GM23338 (cell line): ENCODE measurements around the gene GBF1. TPM values are rescaled to one million over a fixed set of nuclear protein-coding genes. Genes with fewer than 3 reads are reported as not detected.

ENCODE experiments used
- ATAC-seq: fragments of 200-7000 bp; cut with Tn5 transposase; 3 replicates; pipeline ENCODE4 v1.9.1; 2020
- DNase-seq: peaks from one replicate; pipeline ENCODE4 v3.0.0-alpha.2; 2015; ENCODE audit warnings: low spot score
- H2AFZ ChIP-seq: fragments of 200-600 bp; sonication (generic); 2 replicates; pipeline ENCODE4 v1.8.0; 2016; ENCODE audit warnings: antibody characterized with exemption, mild to moderate bottlenecking, moderate library complexity
- H3F3A ChIP-seq: fragments of 200-600 bp; sonication (generic); replicated peaks from 2 replicates; pipeline ENCODE4 v1.8.0; 2017; ENCODE audit warnings: antibody characterized with exemption, mixed run types, low read depth
- H3K27ac ChIP-seq: fragments of 200-600 bp; sonication (generic); 2 replicates; pipeline ENCODE4 v1.6.1; 2016; ENCODE audit warnings: low read depth
- H3K27me3 ChIP-seq: fragments of 200-600 bp; sonication (generic); 2 replicates; pipeline ENCODE4 v1.8.0; 2016; ENCODE audit warnings: mild to moderate bottlenecking, mixed run types, moderate library complexity; ENCODE audit not compliant: insufficient read depth
- H3K36me3 ChIP-seq: fragments of 200-600 bp; sonication (generic); 2 replicates; pipeline ENCODE4 v1.8.0; 2016; ENCODE audit warnings: mild to moderate bottlenecking; ENCODE audit not compliant: insufficient read depth
- H3K4me1 ChIP-seq: fragments of 200-600 bp; sonication (generic); 2 replicates; pipeline ENCODE4 v1.8.0; 2016; ENCODE audit warnings: mild to moderate bottlenecking, moderate library complexity; ENCODE audit not compliant: insufficient read depth
- H3K4me2 ChIP-seq: fragments of 200-600 bp; sonication (generic); 2 replicates; pipeline ENCODE4 v1.7.1; 2017; ENCODE audit warnings: mixed run types
- H3K4me3 ChIP-seq: fragments of 200-600 bp; sonication (generic); 2 replicates; pipeline ENCODE4 v1.6.1; 2016; ENCODE audit warnings: mixed run types
- H3K79me2 ChIP-seq: fragments of 200-600 bp; sonication (generic); replicated peaks from 2 replicates; pipeline ENCODE4 v1.8.0; 2017; ENCODE audit warnings: mild to moderate bottlenecking; ENCODE audit not compliant: insufficient read depth
- H3K9me2 ChIP-seq: fragments of 200-600 bp; sonication (generic); 2 replicates; pipeline ENCODE4 v1.8.0; 2017; ENCODE audit not compliant: insufficient read depth
- H4K20me1 ChIP-seq: fragments of 200-600 bp; sonication (generic); replicated peaks from 2 replicates; pipeline ENCODE4 v1.8.0; 2017; ENCODE audit warnings: mild to moderate bottlenecking; ENCODE audit not compliant: insufficient read depth
- H3K27ac Mint-ChIP-seq: 2 replicates; pipeline ENCODE4 v1.8.0; 2020; ENCODE audit warnings: inconsistent platforms, mild to moderate bottlenecking, moderate library complexity, mixed read lengths
- H3K27me3 Mint-ChIP-seq: 3 replicates; pipeline ENCODE4 v1.8.0; 2022; ENCODE audit warnings: low read depth, mild to moderate bottlenecking, moderate library complexity, mixed read lengths, inconsistent platforms; ENCODE audit not compliant: insufficient read depth, poor library complexity
- H3K36me3 Mint-ChIP-seq: 3 replicates; pipeline ENCODE4 v1.8.0; 2021; ENCODE audit warnings: low read depth, mild to moderate bottlenecking, inconsistent platforms, moderate library complexity, mixed read lengths
- H3K4me1 Mint-ChIP-seq: 3 replicates; pipeline ENCODE4 v1.8.0; 2020; ENCODE audit warnings: mild to moderate bottlenecking, inconsistent platforms, mixed read lengths
- H3K4me3 Mint-ChIP-seq: 3 replicates; pipeline ENCODE4 v1.8.0; 2021; ENCODE audit warnings: moderate library complexity, mild to moderate bottlenecking, inconsistent platforms, mixed read lengths
- H3K9me3 Mint-ChIP-seq: 3 replicates; pipeline ENCODE4 v1.8.0; 2020; ENCODE audit warnings: moderate library complexity, mild to moderate bottlenecking, inconsistent platforms, mixed read lengths
- CREB1 ChIP-seq: fragments of 250-450 bp; sonication (Bioruptor Pico); IDR thresholded peaks from 2 replicates; pipeline ENCODE4 v1.5.0; 2020; ENCODE audit warnings: low read depth, mild to moderate bottlenecking, moderate library complexity
- EZH2 ChIP-seq: fragments of 200-600 bp; sonication (generic); IDR thresholded peaks from one replicate; pipeline ENCODE4 v1.8.0; 2017; ENCODE audit warnings: antibody characterized with exemption, mild to moderate bottlenecking, low read depth; ENCODE audit not compliant: unreplicated experiment
- EZH2phosphoT487 ChIP-seq: fragments of 200-600 bp; sonication (generic); IDR thresholded peaks from one replicate; pipeline ENCODE4 v1.8.1; 2018; ENCODE audit warnings: antibody characterized with exemption; ENCODE audit not compliant: unreplicated experiment
- JUNB ChIP-seq: IDR thresholded peaks from one replicate; pipeline ENCODE4 v1.6.1; 2016; ENCODE audit warnings: antibody characterized with exemption; ENCODE audit not compliant: unreplicated experiment
- NANOG ChIP-seq: IDR thresholded peaks from 2 replicates; pipeline ENCODE4 v1.6.1; 2016; ENCODE audit warnings: antibody characterized with exemption, borderline replicate concordance
- POLR2AphosphoS5 ChIP-seq: IDR thresholded peaks from 2 replicates; pipeline ENCODE4 v1.6.1; 2016; ENCODE audit warnings: antibody characterized with exemption, low read depth
- STAT1 ChIP-seq: IDR thresholded peaks from one replicate; pipeline ENCODE4 v1.6.1; 2016; ENCODE audit warnings: antibody characterized with exemption; ENCODE audit not compliant: unreplicated experiment
- ZNF114 ChIP-seq: fragments of 250-450 bp; sonication (Bioruptor Pico); IDR thresholded peaks from 2 replicates; pipeline ENCODE4 v1.5.0; 2020; ENCODE audit warnings: mild to moderate bottlenecking, moderate library complexity
- ZNF331 ChIP-seq: fragments of 250-450 bp; sonication (Bioruptor Pico); IDR thresholded peaks from 2 replicates; pipeline ENCODE4 v1.5.0; 2020; ENCODE audit warnings: low read depth, mild to moderate bottlenecking, moderate library complexity
- polyA plus RNA-seq: library from polyadenylated mRNA; unstranded; fragments of >200 nt; fragmentation: Nextera tagmentation; extraction: Ambion mirVana; gene quantifications from 2 replicates; pipeline ENCODE4 v1.2.1, GENCODE V29; 2016
- total RNA-seq: library from RNA; depleted of rRNA; stranded (reverse); fragments of >200 nt; shearing (Covaris generic); gene quantifications from 2 replicates; pipeline ENCODE4 v1.2.3, GENCODE V29; 2014
- TF ChIP-seq, protein P1 (sequence below): fragments of 250-450 bp; sonication (Bioruptor Pico); IDR thresholded peaks from 2 replicates; pipeline ENCODE4 v1.5.0; 2020; ENCODE audit warnings: mild to moderate bottlenecking, moderate library complexity
- TF ChIP-seq, protein P2 (sequence below): IDR thresholded peaks from one replicate; pipeline ENCODE4 v1.6.1; 2018; ENCODE audit warnings: antibody characterized with exemption; ENCODE audit not compliant: unreplicated experiment
- TF ChIP-seq, protein P3 (sequence below): IDR thresholded peaks from 2 replicates; pipeline ENCODE4 v1.6.1; 2016; ENCODE audit warnings: antibody characterized with exemption
- TF ChIP-seq, protein P4 (sequence below), 2 experiments: fragments of 200-600 bp in 1 of 2; sonication (generic) in 1 of 2; conservative IDR thresholded peaks; 2 replicates each; pipeline versions ENCODE4 v1.5.1 to v1.6.1; 2016 to 2017; ENCODE audit warnings: antibody characterized with exemption in 2 of 2, low read depth in 2 of 2, mild to moderate bottlenecking in 2 of 2, moderate library complexity in 1 of 2

The GBF1 gene
- total and polyA plus RNA-seq, 2 experiments from 2014 or later = 6.5 to 27.2 TPM

DNA sequence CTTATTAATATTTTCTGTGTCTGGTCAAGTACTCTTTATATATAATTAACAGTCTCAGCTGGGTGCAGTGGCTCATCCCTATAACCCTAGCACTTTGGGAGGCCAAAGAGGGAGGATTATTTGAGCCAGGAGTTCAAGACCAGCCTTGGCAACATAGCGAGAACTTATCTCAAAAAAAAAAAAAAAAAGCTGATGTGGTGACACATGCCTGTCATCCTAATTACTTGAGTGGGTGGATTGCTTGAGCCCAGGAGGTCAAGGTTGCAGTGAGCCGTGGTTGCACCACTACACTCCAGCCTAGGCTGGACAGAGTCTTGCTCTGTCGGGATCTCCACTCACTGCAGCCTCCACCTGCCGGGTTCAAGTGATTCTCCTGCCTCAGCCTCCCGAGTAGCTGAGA is 26.0 kb upstream of the GBF1 start:
- no peak overlapping the region for H3K4me3 Mint-ChIP-seq
- no peak overlapping the region for H3K27ac Mint-ChIP-seq
- H3K27me3 Mint-ChIP-seq = peaks cover 8% of the 10 kb centered on the region
- H3K36me3 Mint-ChIP-seq = no peaks in the 10 kb centered on the region
- H3K9me3 Mint-ChIP-seq = peaks cover 1% of the 10 kb centered on the region; the same call in 1 of the 3 replicates
- no peak overlapping the region for H3K4me2 ChIP-seq
- H3K27ac ChIP-seq = no peak overlapping the region
- H3F3A ChIP-seq = no peaks in the 10 kb centered on the region
- ATAC-seq (no peak), DNase-seq (no peak)
- no peak overlapping the region for H2AFZ ChIP-seq
- no peaks in the 10 kb centered on the region for H3K4me1 Mint-ChIP-seq
- H3K27me3 ChIP-seq = peaks cover 12% of the 10 kb centered on the region
- no peaks in the 10 kb centered on the region; the same call in 1 of the 2 replicates for H4K20me1 ChIP-seq
- H3K9me2 ChIP-seq = no peaks in the 10 kb centered on the region
- H3K36me3 ChIP-seq = no peaks in the 10 kb centered on the region
- no peaks in the 10 kb centered on the region for H3K4me1 ChIP-seq
- H3K4me3 ChIP-seq = no peak overlapping the region
- no peaks in the 10 kb centered on the region for H3K79me2 ChIP-seq
- TF ChIP-seq, protein P1, sequence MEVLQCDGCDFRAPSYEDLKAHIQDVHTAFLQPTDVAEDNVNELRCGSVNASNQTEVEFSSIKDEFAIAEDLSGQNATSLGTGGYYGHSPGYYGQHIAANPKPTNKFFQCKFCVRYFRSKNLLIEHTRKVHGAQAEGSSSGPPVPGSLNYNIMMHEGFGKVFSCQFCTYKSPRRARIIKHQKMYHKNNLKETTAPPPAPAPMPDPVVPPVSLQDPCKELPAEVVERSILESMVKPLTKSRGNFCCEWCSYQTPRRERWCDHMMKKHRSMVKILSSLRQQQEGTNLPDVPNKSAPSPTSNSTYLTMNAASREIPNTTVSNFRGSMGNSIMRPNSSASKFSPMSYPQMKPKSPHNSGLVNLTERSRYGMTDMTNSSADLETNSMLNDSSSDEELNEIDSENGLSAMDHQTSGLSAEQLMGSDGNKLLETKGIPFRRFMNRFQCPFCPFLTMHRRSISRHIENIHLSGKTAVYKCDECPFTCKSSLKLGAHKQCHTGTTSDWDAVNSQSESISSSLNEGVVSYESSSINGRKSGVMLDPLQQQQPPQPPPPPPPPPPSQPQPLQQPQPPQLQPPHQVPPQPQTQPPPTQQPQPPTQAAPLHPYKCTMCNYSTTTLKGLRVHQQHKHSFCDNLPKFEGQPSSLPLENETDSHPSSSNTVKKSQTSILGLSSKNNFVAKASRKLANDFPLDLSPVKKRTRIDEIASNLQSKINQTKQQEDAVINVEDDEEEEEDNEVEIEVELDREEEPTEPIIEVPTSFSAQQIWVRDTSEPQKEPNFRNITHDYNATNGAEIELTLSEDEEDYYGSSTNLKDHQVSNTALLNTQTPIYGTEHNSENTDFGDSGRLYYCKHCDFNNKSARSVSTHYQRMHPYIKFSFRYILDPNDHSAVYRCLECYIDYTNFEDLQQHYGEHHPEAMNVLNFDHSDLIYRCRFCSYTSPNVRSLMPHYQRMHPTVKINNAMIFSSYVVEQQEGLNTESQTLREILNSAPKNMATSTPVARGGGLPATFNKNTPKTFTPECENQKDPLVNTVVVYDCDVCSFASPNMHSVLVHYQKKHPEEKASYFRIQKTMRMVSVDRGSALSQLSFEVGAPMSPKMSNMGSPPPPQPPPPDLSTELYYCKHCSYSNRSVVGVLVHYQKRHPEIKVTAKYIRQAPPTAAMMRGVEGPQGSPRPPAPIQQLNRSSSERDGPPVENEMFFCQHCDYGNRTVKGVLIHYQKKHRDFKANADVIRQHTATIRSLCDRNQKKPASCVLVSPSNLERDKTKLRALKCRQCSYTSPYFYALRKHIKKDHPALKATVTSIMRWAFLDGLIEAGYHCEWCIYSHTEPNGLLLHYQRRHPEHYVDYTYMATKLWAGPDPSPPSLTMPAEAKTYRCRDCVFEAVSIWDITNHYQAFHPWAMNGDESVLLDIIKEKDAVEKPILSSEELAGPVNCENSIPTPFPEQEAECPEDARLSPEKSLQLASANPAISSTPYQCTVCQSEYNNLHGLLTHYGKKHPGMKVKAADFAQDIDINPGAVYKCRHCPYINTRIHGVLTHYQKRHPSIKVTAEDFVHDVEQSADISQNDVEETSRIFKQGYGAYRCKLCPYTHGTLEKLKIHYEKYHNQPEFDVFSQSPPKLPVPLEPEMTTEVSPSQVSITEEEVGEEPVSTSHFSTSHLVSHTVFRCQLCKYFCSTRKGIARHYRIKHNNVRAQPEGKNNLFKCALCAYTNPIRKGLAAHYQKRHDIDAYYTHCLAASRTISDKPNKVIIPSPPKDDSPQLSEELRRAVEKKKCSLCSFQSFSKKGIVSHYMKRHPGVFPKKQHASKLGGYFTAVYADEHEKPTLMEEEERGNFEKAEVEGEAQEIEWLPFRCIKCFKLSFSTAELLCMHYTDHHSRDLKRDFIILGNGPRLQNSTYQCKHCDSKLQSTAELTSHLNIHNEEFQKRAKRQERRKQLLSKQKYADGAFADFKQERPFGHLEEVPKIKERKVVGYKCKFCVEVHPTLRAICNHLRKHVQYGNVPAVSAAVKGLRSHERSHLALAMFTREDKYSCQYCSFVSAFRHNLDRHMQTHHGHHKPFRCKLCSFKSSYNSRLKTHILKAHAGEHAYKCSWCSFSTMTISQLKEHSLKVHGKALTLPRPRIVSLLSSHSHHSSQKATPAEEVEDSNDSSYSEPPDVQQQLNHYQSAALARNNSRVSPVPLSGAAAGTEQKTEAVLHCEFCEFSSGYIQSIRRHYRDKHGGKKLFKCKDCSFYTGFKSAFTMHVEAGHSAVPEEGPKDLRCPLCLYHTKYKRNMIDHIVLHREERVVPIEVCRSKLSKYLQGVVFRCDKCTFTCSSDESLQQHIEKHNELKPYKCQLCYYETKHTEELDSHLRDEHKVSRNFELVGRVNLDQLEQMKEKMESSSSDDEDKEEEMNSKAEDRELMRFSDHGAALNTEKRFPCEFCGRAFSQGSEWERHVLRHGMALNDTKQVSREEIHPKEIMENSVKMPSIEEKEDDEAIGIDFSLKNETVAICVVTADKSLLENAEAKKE = no peak
- no peak for TF ChIP-seq ZNF114 (CRISPR knock-in tag)
- TF ChIP-seq, protein P2, sequence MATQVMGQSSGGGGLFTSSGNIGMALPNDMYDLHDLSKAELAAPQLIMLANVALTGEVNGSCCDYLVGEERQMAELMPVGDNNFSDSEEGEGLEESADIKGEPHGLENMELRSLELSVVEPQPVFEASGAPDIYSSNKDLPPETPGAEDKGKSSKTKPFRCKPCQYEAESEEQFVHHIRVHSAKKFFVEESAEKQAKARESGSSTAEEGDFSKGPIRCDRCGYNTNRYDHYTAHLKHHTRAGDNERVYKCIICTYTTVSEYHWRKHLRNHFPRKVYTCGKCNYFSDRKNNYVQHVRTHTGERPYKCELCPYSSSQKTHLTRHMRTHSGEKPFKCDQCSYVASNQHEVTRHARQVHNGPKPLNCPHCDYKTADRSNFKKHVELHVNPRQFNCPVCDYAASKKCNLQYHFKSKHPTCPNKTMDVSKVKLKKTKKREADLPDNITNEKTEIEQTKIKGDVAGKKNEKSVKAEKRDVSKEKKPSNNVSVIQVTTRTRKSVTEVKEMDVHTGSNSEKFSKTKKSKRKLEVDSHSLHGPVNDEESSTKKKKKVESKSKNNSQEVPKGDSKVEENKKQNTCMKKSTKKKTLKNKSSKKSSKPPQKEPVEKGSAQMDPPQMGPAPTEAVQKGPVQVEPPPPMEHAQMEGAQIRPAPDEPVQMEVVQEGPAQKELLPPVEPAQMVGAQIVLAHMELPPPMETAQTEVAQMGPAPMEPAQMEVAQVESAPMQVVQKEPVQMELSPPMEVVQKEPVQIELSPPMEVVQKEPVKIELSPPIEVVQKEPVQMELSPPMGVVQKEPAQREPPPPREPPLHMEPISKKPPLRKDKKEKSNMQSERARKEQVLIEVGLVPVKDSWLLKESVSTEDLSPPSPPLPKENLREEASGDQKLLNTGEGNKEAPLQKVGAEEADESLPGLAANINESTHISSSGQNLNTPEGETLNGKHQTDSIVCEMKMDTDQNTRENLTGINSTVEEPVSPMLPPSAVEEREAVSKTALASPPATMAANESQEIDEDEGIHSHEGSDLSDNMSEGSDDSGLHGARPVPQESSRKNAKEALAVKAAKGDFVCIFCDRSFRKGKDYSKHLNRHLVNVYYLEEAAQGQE = no peak
- no peak for TF ChIP-seq EZH2
- no peak for TF ChIP-seq NANOG
- TF ChIP-seq STAT1 = no peak
- no peak for TF ChIP-seq ZNF331 (CRISPR knock-in tag)
- TF ChIP-seq EZH2phosphoT487 = no peak
- TF ChIP-seq, protein P3, sequence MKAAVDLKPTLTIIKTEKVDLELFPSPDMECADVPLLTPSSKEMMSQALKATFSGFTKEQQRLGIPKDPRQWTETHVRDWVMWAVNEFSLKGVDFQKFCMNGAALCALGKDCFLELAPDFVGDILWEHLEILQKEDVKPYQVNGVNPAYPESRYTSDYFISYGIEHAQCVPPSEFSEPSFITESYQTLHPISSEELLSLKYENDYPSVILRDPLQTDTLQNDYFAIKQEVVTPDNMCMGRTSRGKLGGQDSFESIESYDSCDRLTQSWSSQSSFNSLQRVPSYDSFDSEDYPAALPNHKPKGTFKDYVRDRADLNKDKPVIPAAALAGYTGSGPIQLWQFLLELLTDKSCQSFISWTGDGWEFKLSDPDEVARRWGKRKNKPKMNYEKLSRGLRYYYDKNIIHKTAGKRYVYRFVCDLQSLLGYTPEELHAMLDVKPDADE = no peak
- TF ChIP-seq POLR2AphosphoS5 = no peak
- TF ChIP-seq, protein P4, sequence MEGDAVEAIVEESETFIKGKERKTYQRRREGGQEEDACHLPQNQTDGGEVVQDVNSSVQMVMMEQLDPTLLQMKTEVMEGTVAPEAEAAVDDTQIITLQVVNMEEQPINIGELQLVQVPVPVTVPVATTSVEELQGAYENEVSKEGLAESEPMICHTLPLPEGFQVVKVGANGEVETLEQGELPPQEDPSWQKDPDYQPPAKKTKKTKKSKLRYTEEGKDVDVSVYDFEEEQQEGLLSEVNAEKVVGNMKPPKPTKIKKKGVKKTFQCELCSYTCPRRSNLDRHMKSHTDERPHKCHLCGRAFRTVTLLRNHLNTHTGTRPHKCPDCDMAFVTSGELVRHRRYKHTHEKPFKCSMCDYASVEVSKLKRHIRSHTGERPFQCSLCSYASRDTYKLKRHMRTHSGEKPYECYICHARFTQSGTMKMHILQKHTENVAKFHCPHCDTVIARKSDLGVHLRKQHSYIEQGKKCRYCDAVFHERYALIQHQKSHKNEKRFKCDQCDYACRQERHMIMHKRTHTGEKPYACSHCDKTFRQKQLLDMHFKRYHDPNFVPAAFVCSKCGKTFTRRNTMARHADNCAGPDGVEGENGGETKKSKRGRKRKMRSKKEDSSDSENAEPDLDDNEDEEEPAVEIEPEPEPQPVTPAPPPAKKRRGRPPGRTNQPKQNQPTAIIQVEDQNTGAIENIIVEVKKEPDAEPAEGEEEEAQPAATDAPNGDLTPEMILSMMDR (conservative IDR thresholded peaks at IDR 0.05; ENCODE audit: low read depth in 2 of 2) = no peak
- no peak for TF ChIP-seq CREB1 (CRISPR knock-in tag)
- no peak for TF ChIP-seq JUNB
